ENCODE measurements around the gene FCN3.

FCN3 gene

GRCh38 chr1:27358038-27358927, 16.3 kb downstream of the FCN3 start:
- no peaks in the 10 kb centered on the region for H4K20me1 ChIP-seq (ENCODE audit: low read depth, low read length)
- no peak overlapping the region for H3K4me3 ChIP-seq (ENCODE audit: insufficient read depth, low read length, poor library complexity, severe bottlenecking)
- no peak overlapping the region for H3K9ac ChIP-seq (ENCODE audit: low read length)
- TF ChIP-seq CTCF (IDR thresholded peaks at IDR 0.05; ENCODE audit: insufficient read depth, low read length, poor library complexity, severe bottlenecking) (no peak), EZH2phosphoT487 (conservative IDR thresholded peaks at IDR 0.05; ENCODE audit: low read length) (no peak)
- no peaks in the 10 kb centered on the region for H3K9me3 ChIP-seq (ENCODE audit: insufficient read depth, low read length)
- H3F3A ChIP-seq (ENCODE audit: insufficient read depth): no peaks in the 10 kb centered on the region
- H3K27ac ChIP-seq (ENCODE audit: low read depth, low read length): no peak overlapping the region
- H3K36me3 ChIP-seq (ENCODE audit: low read length): no peaks in the 10 kb centered on the region
- no peaks in the 10 kb centered on the region for H3K79me2 ChIP-seq (ENCODE audit: insufficient read depth, low read length)
- H3K27me3 ChIP-seq (ENCODE audit: low read length): no peaks in the 10 kb centered on the region
- no peak overlapping the region for H3K4me2 ChIP-seq (ENCODE audit: low read depth, low read length, poor library complexity, severe bottlenecking)
- H3K9me2 ChIP-seq (replicated peaks; ENCODE audit: insufficient read depth, low read length): no peaks in the 10 kb centered on the region
- H2AFZ ChIP-seq (ENCODE audit: low read depth, low read length, severe bottlenecking): no peak overlapping the region

DNA sequence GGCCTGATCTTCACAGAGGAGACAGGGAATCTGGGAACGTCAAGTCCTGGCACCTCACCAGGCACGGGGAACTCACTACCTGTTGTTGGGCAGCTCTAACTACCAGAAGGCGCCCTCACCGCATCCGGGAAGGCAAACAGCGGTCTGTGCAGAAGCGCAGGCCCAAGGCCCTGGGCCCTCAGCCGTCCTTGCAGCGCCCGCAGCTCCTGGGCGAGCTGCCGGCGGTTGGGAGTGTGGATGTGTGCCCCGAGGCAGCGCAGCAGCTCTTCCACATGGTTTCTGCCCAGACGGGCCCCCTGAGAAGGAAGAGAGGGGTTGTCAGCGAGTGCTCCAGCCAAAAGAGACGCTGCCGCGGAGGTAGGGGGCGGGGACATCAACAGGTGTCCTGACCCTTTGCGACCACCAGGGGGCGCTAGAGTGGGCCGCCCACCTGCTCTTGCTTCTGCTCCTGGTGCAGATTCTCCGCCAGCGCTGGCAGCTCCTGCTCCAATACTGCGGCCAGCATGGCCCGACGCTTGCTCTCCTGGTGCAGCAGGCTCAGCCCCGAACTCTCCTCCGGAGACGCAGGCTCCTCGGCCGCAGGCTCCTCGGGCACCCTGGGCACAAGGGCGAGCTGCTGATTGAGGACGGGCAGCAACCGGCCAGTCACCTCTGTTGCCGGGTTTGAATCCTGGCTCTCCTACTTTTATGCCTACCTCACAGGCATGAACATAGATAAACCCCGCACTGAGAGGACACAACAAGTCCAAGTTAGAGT, 17.2 kb downstream of the FCN3 start:
- Histone ChIP-seq H2AFZ (ENCODE audit: low read depth, low read length, severe bottlenecking) (peak overlapping the region; percentile 79), H3K9me3 (ENCODE audit: insufficient read depth, low read length) (no peaks in the 10 kb centered on the region), H3F3A (ENCODE audit: insufficient read depth) (no peaks in the 10 kb centered on the region), H4K20me1 (ENCODE audit: low read depth, low read length) (no peaks in the 10 kb centered on the region), H3K9ac (ENCODE audit: low read length) (no peak overlapping the region), H3K4me3 (ENCODE audit: insufficient read depth, low read length, poor library complexity, severe bottlenecking) (no peak overlapping the region), H3K27me3 (ENCODE audit: low read length) (no peaks in the 10 kb centered on the region), H3K27ac (ENCODE audit: low read depth, low read length) (no peak overlapping the region), H3K9me2 (replicated peaks; ENCODE audit: insufficient read depth, low read length) (no peaks in the 10 kb centered on the region), H3K4me2 (ENCODE audit: low read depth, low read length, poor library complexity, severe bottlenecking) (peak overlapping the region; percentile 42), H3K36me3 (ENCODE audit: low read length) (no peaks in the 10 kb centered on the region), H3K79me2 (ENCODE audit: insufficient read depth, low read length) (no peaks in the 10 kb centered on the region)
- TF ChIP-seq CTCF (IDR thresholded peaks at IDR 0.05; ENCODE audit: insufficient read depth, low read length, poor library complexity, severe bottlenecking): peak; percentile 58
- no peak for TF ChIP-seq EZH2phosphoT487 (conservative IDR thresholded peaks at IDR 0.05; ENCODE audit: low read length)

- Histone ChIP-seq H3K36me3 (ENCODE audit: low read length) (no peaks in the 10 kb centered on the region), H3K9me2 (replicated peaks; ENCODE audit: insufficient read depth, low read length) (no peaks in the 10 kb centered on the region), H3K4me2 (ENCODE audit: low read depth, low read length, poor library complexity, severe bottlenecking) (no peak overlapping the region), H3K27ac (ENCODE audit: low read depth, low read length) (no peak overlapping the region), H3F3A (ENCODE audit: insufficient read depth) (no peaks in the 10 kb centered on the region), H2AFZ (ENCODE audit: low read depth, low read length, severe bottlenecking) (no peak overlapping the region), H3K4me3 (ENCODE audit: insufficient read depth, low read length, poor library complexity, severe bottlenecking) (no peak overlapping the region), H4K20me1 (ENCODE audit: low read depth, low read length) (no peaks in the 10 kb centered on the region), H3K27me3 (ENCODE audit: low read length) (no peaks in the 10 kb centered on the region), H3K79me2 (ENCODE audit: insufficient read depth, low read length) (no peaks in the 10 kb centered on the region), H3K9me3 (ENCODE audit: insufficient read depth, low read length) (no peaks in the 10 kb centered on the region), H3K9ac (ENCODE audit: low read length) (no peak overlapping the region)
- TF ChIP-seq EZH2phosphoT487 (conservative IDR thresholded peaks at IDR 0.05; ENCODE audit: low read length) (no peak), CTCF (IDR thresholded peaks at IDR 0.05; ENCODE audit: insufficient read depth, low read length, poor library complexity, severe bottlenecking) (no peak)
These were observed 17.9 kb downstream of the FCN3 start for GRCh38 chr1:27356619-27357280.

Data from SU-DHL-6 (cell line).